Body of pancreas (tissue), 4 donors: ENCODE results near the gene CAMTA1.

Experiments used
- POLR2A ChIP-seq, 3 donors: fragments of 450-650 bp; IDR thresholded peaks; one replicate each; pipeline ENCODE4 v1.6.1; 2016; ENCODE audit warnings: antibody characterized with exemption in 3 of 3, mild to moderate bottlenecking in 2 of 3
- TF ChIP-seq, protein P1 (sequence below), 7 experiments: fragments of 450-650 bp in 4 of 7; fragments of 200-600 bp in 3 of 7; sonication (generic) in 3 of 7; IDR thresholded peaks; one replicate each; pipeline ENCODE4 v1.5.1; 2016 to 2019; ENCODE audit warnings: antibody characterized with exemption in 7 of 7

DNA sequence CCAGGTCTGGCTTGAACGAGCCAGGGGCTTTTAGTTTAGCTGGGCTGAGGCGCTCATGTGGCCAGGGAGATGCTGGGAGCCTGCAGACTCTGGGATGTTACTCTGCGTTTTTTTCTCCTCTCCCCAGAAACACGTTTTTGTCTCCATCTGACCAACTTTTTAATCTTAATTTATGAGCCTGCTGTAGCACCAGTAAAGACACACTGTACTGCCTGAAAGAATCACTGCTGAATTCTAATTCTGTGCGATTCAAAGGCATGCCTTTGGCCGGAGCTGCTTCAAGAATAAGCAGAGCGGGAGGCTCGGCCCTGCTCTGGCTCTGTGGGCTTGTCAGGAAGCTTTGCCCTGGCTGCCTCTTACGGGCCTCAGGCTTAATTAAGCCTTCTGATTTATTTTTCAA is 129.5 kb downstream of the CAMTA1 start:
- TF ChIP-seq, protein P1, sequence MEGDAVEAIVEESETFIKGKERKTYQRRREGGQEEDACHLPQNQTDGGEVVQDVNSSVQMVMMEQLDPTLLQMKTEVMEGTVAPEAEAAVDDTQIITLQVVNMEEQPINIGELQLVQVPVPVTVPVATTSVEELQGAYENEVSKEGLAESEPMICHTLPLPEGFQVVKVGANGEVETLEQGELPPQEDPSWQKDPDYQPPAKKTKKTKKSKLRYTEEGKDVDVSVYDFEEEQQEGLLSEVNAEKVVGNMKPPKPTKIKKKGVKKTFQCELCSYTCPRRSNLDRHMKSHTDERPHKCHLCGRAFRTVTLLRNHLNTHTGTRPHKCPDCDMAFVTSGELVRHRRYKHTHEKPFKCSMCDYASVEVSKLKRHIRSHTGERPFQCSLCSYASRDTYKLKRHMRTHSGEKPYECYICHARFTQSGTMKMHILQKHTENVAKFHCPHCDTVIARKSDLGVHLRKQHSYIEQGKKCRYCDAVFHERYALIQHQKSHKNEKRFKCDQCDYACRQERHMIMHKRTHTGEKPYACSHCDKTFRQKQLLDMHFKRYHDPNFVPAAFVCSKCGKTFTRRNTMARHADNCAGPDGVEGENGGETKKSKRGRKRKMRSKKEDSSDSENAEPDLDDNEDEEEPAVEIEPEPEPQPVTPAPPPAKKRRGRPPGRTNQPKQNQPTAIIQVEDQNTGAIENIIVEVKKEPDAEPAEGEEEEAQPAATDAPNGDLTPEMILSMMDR (IDR thresholded peaks at IDR 0.05), result no peak
- TF ChIP-seq POLR2A (IDR thresholded peaks at IDR 0.05), result no peak
